Stimulated activated CD4-positive, alpha-beta T cell treated with anti-CD3 and anti-CD28 coated beads, TNF-alpha, amount 100 ng/mL, for 24 hours (primary cell): ENCODE measurements around the gene SRRM3.
"Not testable (repeated sequence)": the region's sequence is repeated elsewhere in the genome, so short reads cannot be mapped to it uniquely, and the experiment has no call there.

Source experiments
- DNase-seq, 3 experiments: peaks; one replicate each; pipeline ENCODE4 v3.0.0-alpha.2; 2020; ENCODE audit warnings: low read depth in 3 of 3

The SRRM3 gene

DNA sequence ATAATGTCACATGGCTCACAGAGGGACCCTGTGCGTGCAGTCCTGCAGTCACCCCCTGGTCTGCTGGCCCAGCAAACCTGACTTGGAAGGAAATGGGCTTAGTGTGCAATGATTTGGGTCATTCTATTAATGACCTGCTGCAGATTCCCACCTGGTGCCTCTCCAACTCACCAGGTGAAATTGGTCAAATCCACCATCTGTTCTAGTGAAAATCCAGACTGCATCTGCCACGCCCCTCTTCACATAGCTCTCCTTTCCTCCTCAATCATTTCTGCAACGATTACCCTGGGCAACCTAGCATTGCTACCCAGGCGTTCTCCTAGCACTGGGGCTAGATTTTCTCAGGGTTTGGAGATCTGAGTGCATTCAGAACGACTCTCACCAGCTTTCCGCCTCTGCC is 29.4 kb downstream of the SRRM3 start:
- no peak for DNase-seq

DNA sequence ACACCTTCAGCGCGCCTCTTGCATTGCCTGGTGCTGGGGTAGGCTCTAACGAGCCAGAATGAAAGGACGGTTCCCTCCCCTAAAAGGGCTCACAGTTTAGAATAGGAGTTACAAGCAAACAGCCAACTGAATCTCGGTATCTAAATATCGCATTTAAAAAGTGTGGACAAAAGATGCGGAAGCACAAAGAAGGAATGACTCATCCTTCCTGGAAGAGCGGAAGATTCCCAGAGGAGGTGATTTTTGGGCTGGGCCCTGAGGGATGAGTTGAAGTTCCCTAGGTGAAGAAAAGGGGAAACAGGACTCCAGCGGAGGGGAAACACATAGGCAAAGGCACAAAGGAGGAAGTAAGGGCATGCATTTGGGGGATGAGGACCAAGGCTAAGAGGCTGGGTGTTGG is 29.9 kb downstream of the SRRM3 start:
- DNase-seq: no peak

DNA sequence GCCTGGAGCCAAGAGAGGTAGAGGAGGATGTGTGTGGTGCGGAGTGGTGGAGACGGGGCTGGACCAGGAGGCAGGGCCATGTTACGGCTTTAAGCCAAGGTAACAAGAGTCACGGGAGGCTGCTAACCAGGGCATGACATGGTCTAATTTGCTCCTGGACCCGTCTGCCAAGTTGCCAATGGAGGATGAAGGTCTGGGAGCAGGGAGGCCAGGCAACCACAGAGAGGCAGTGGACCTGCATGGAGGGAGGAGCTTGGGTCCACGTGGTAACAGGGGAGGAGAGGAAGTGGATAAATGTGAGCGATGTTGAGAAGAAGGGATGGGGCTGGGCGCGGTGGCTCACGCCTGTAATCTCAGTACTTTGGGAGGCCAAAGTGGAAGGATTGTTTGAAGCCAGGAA is 31.0 kb downstream of the SRRM3 start:
- no peak for DNase-seq

DNA sequence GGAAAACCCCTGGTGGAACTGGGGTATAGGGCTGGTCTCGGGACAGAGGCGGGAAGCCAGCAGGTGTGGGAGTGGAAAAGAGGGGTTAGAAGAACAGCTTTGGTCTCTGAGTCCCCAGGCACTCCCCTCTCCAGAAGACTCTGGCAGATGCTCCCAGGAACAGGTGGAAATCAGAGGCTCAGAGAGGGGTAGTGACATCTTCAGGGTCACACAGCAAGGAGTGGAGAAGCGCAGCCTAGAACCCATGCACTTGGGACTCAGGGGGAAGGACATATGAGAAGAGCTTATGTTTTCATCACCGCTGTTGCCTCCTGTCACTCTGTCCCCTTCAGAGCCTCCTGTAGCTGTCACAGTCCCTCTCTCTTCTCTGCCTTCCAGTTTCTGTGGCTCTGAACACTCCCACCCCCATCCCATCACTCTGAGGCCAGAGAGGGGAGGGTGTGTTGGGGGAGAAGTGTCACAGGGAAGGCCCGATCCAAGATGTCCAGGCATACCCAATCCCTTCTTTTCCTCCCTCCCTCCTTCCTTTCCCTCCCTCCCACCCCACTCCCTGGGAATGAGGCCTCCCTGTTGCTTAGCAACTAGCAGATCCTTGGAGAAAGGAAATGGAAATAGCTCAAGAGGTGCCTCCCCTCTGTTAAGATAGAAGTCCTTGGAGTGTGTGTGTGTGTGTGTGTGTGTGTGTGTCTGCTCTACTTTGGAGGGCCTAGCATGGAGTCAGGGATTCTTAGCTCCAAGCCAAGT is 32.0 kb downstream of the SRRM3 start:
- no peak for DNase-seq

DNA sequence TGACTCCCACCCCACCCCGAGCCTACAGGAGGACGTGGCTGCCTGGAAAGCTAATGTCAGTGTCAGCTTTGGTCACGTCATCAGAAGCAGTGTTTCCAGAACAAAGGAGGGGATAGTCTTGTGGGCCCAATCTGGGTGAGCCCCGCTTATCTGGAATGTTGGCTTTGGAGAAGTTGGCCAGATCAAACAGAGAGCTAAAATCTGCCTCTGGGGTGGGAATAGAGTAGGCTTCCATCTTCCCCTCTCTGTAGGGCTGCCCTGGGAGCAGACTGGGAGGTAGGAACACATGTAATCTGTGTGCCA is 32.5 kb downstream of the SRRM3 start:
- no peak for DNase-seq

DNA sequence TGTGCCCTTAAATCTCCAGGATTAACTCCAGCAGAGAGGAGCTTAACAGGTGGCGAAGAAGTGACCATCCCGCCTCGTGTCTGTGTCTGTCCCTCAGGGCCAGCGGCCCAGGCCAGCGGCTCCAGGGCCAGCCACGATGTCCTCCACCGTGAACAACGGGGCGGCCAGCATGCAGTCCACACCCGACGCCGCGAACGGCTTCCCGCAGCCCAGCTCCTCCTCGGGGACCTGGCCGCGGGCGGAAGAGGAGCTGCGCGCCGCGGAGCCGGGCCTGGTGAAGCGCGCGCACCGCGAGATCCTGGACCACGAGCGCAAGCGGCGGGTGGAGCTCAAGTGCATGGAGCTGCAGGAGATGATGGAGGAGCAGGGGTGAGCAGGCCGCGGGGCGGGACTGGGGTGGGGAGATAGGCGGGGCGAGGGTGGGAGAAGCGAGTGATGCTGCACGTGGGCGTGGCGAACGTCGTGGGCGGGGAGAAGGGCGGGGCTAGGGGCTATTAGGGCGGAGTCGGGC is 33.3 kb downstream of the SRRM3 start:
- peak; percentile 59 to 89 (median 66) for DNase-seq

DNA sequence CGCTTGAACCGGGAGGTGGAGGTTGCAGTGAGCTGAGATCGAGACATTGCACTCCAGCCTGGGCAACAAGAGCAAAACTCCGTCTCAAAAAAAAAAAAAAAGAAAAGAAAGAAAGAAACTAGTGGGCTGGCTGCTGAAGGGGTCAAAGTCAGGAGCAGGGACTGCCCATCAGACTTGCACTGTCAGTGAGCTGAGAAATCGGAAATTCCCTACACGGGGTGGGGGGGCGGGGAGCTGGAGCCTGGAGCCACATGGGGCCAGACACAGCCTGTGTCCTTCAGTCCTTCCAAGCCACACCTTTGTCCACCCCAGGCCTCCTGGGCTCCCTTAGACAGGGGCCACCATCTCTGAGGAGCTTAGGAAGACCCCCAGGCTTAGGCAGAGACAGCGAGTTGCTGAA is 34.5 kb downstream of the SRRM3 start:
- no peak for DNase-seq

DNA sequence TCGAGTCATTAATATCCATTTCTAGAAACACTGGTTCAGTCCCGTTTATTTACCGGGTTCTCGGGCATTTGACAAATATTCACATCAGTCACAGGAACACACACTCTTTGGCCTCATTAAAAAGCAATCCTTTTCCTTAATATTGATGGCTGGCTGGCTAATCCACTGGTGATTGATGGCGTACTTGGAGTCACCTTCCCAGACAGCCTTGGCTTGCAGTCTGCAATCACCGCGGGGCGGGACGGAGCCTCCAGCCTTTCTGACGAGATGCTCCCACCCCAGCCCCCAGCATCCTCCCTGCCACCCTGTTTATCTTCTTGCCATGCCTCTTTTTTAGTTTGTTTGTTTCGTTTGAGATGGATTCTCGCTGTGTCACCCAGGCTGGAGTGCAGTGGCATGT is 36.6 kb downstream of the SRRM3 start:
- no peak for DNase-seq

DNA sequence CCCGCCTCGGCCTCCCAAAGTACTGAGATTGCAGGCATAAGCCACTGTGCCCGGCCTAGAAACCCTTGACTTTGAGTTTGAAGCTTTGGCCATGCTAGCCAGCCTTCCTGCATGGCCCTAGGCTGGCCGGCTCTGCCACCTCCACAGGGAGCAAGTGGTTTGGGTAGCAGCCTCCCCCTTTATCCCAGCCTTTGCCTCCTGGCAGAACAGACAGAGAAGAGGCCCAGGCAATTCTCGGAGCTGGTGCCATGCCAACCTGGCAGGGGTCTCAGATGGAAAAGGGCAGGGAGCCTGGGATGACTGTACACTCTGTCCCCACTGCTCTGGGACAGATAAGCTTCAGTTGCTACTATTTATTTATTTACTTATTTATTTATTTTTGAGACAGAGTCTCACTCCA is 39.4 kb downstream of the SRRM3 start:
- DNase-seq: no peak

DNA sequence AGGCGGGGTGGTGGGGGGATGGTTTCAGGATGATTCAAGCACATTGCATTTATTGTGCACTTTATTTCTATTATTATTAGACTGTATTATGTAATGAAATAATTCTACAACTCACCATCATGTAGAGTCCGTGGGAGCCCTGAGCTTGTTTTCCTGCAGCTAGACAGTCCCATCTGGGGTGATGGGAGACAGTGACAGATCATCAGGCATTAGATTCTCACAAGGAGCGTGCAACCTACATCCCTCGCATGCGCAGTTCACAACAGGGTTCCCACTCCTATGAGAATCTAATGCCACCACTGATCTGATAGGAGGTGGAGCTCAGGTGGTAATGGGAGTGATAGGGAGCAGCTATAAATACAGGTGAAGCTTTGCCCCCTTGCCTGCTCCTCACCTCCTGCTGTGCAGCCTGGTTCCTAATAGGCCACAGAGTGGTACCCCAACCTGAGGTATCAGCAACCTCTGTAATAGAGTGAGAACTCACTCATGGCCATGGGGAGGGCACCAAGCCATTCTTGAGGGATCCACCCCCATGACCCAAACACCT is 40.9 kb downstream of the SRRM3 start:
- DNase-seq: not testable (repeated sequence)

DNA sequence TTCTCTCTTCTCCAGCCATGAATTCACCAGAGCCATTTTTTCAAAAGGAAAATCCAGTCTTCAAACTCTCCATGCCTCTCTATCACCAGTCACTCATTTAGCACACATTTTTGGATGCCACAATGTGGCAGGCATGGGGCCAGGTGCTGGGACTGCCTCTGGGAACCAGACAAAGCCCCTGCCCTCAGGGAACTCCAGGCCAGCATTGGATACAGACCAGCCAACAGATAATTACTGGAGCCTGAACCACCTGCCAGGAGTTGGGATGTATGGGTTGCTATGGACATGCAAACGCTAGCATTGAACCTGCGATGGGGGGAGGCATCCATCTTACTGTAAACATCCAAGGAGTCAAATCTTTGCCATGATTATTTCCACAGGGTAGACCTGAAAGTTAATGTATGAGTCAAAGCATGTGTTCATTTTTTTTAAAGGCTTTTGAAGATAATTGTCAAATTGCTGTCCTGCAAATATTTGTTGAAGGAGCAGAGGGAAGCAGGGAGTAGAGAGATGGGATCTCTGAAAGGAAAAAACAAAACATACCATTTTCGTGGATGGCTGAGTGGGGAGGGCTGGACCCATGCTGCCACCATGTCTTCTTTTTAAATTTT is 43.2 kb downstream of the SRRM3 start:
- DNase-seq: no peak

DNA sequence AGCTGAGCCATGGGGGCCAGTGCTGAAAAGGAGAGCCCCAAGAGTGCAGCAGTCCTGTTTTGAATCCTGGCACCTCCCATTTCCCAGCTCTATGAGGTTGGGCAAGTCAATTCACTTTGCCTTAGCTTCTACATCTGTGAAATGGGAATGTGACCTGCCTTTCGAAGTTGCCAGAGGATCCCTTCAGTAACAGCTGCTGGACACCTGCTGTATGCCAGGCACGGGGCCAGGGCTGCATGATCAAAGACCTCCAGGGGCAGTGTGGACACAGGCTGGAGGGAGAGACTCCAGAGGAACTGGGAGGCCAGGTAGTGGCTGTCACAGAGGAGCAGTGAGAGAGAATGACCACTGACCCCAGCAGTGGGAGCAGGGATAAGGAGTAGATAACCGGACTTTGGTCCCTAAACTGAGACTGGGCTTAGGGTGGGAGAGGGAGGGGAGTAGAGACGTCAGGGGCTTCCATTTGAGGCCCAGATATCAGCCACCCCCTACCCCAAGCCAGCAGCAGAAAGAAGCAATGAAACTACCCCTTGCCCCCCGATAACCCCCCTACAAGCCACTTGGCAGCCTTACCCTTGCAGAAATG is 45.2 kb downstream of the SRRM3 start:
- DNase-seq: no peak

DNA sequence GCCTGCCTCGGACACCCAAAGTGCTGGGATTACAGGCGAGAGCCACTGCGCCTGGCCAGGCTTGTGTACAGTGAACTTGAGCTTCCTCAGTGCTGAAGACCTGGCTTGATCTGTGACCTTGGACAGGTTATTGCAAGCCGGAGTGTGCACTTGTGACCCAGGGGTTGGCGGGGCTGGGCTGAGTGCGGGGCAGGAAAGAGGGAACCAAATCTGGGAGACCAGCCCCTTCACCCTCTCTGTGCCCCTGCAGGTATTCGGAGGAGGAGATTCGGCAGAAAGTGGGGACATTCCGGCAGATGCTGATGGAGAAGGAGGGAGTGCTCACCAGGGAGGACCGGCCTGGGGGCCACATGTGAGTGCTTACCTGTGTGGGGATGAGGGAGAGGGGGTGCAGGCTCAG is 46.2 kb downstream of the SRRM3 start:
- DNase-seq: no peak

DNA sequence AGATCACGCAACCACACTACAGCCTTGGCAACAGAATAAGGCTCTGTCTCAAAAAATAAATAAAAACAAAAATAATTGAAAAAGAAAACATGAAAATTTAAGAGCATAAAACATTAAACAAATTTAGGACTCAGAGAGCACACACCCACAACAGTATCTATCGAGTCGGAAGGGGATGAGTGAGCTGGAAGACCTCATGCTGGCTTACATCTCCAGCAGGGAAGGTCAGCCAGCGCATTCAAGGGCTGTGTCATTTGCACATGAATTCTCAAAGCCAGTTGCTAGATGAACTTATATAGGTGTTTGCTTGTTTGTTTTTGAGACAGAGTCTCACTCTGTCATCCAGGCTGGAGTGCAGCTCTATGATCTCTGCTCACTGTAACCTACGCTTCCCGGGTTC is 50.3 kb downstream of the SRRM3 start:
- no peak for DNase-seq

DNA sequence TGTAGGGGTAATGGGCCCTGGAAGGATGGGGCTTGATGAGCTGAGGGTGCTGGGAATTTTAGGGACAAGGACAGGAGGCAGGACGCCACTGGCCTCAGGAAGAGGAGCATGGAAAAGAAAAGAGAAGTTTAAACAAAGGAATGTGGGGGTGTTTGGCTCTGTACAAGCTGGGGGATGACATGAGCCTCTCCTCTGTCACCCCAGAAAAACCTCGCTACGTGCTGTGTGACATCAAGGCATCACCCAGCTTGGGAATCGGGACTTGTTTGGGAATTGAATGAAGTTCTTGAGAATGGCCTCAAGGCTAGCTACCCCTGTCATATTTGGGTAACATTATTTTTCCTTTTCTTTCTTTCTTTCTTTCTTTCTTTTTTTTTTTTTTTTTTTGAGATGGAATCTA is 53.1 kb downstream of the SRRM3 start:
- DNase-seq: no peak

DNA sequence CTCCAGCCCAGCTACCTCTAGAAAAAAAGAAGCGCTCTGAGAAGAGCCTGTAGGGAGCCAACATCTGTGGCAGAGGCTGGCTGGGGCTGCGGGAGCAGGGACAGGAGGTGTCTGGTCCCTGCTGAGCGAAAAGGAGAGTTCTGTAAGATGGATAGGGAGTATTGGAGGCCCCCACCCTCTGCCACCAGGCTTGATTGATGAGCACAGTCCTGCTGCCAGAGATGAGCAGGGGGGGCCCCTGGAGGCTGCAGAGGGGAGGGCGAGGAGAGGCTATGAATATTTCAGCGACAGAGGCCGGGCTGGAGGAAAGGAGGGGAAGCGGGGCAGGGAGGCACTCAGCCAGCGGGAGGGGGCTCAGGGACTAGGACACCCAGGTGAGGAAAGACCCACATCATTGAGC is 56.3 kb downstream of the SRRM3 start:
- DNase-seq: no peak

DNA sequence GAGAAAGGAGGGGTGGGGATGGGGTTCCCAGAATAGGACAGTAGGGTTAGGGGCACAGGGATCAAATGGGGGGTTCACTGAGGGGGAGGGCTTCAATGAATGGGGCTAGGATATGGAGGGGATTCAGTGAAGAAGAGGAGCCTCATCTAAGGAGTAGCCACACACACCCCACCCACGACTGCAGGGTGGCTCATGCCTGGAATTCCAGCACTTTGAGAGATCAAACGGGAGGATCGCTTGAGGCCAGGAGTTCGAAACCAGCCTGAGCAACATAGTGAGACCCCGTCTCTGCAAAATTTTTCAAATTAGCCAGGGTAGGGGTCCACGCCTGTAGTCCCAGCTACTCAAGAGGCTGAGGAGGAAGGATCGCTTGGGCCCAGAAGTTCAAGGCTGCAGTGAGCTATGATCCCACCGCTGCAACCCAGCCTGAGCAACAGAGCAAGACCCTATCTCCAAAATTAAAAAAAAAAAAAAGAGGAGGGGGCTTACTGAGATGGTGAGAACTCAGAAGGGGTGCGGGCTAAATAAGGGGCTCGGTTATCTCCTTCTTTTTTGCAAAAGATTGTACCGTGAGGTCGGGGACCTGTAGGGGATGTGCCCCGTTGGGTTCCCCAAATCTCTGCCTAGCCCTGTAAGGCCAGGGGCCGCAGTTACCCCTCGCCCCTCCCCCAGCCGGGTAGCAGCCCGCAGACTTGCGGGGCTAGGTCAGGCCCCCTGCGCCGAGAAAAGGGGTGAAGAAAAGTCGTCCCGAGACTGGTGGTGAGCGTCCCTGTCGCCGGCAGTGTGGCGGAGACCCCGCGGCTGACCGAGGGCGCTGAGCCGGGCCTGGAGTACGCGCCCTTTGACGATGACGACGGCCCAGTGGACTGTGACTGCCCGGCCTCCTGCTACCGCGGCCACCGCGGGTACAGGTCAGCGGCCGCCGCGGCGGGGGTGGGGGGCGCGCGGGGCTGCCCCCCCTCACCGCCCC is 57.7 kb downstream of the SRRM3 start:
- no peak for DNase-seq

DNA sequence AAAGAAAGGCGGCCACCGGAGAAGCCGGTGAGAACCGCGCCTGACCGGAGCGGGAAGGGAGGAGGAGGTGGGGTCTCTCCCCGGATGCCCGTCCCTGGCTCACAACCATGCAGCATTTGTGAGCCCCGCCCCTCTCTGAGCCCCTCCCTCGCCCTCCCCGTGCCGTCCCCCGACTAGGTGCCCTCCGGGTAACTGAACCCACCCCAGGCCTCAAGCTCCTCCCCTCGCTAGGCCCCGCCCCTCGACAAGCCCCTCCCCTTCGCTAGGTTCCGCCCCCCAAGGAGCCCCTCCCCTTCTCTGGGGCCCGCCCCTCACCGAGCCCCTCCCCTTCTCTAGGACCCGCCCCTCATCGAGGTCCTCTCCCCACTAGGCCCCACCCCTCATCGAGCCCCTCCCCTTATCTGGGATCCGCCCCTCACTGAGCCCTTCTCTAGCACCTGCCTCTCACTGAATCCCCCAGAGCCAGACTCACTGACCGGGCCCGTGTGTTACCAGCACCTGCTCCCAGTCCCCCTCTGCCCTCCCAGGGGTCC is 58.5 kb downstream of the SRRM3 start:
- DNase-seq: peak; percentile 17 to 54 (median 18)

DNA sequence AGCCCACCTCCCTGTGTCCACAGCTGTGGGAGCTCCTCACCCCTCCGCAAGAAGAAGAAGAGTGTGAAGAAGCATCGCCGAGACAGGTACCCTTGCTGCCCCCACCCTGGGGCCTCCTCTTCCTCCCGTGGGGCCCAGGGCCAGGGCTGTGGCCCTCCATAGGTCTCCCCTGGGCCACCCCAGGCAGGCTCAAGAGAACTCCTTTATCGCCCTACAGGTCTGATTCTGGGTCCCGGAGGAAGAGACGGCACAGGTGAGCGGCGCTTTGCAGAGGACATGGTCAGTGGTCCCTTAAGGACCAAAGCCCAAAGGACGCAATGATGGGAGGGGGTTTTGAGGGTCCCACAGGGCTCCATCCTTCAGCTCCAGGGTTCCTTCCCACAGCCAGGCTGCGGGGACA is 59.6 kb downstream of the SRRM3 start:
- no peak for DNase-seq

DNA sequence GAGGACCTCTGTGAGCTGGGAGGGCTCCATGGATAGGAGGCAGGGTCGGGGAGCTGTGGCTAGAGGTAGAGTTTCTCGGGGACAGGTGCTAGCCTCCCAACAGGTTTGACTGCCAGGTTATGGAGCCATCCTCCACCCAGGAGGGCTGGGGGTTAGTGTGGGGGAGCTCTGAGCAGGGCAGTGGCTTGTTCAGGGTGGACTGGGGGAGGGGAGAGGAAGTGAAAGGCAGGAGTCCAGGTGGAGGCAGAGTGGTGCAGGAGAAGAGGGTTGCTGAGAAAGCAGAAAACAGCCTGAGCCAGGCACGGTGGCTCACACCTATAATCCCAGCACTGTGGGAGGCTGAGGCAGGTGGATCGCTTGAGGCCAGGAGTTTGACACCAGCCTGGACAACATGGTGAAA is 60.2 kb downstream of the SRRM3 start:
- no peak for DNase-seq

DNA sequence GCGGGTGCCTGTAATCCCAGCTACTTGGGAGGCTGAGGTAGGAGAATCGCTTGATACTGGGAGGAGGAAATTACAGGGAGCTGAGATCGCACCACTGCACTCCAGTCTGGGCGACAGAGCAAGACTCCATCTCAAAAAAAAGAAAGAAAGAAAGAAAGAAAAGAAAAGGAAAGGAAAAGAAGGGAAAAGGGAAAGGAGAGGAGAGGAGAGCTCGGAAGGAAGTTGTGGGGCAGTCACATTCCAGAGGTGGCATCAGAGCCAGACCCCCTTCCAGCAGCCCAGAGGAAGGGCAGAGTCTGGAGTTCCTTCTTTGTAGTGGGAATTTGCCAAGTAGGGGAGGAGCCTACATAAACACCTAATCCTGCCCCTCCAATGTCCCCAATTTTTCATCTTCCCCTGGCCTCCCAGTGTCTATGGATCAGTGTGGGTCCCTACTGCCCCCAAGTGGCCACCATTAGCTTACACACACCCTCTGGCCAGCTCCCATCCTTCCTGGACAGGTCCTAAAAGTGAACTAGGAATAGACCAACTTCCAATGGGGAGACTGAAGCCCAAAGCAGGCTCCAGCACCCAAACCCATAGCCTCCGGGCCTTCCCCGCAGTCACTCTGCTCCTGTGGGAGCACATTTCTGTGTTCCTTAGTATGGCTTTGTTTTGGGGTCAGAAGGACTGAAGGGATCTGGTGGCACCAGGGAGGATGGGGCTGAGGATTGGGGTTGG is 61.1 kb downstream of the SRRM3 start:
- peak in 1 of 3 experiments; percentile 26 for DNase-seq
